ENCODE data around the gene PTGS1. TPM values are rescaled to one million over a fixed set of nuclear protein-coding genes. Genes with fewer than 3 reads are reported as not detected.

Gene PTGS1
- total RNA-seq, 1 experiment from 2014 or later, result 61.2 TPM

DNA sequence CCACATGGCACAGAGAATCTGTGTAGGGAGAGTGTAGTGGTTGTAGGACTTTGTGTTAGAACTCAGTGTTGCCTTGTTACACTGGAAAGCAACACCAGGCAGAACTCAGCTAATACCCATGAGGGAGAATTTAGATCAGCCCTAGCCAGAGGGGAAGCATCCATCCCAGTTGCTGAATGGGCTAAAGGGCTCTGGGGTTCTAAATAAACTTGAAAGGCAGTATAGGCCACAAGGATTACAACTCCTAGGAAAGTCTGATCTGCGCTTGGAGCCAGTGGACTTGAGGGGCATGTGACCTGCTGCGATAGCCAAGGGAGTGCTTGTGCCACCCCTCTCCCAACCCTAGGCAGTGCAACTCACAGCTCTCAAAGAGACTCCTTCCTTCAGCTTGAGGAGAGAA is 26.9 kb downstream of the PTGS1 start:
- TF ChIP-seq TCF7L2 (IDR thresholded peaks at IDR 0.05; ENCODE audit: low read depth, low read length) (no peak), POLR2AphosphoS5 (IDR thresholded peaks at IDR 0.05; ENCODE audit: low read depth, low read length) (no peak), SIN3A (IDR thresholded peaks at IDR 0.05; ENCODE audit: borderline replicate concordance, insufficient read depth, low read depth, low read length) (no peak)
- TF ChIP-seq, protein P1, sequence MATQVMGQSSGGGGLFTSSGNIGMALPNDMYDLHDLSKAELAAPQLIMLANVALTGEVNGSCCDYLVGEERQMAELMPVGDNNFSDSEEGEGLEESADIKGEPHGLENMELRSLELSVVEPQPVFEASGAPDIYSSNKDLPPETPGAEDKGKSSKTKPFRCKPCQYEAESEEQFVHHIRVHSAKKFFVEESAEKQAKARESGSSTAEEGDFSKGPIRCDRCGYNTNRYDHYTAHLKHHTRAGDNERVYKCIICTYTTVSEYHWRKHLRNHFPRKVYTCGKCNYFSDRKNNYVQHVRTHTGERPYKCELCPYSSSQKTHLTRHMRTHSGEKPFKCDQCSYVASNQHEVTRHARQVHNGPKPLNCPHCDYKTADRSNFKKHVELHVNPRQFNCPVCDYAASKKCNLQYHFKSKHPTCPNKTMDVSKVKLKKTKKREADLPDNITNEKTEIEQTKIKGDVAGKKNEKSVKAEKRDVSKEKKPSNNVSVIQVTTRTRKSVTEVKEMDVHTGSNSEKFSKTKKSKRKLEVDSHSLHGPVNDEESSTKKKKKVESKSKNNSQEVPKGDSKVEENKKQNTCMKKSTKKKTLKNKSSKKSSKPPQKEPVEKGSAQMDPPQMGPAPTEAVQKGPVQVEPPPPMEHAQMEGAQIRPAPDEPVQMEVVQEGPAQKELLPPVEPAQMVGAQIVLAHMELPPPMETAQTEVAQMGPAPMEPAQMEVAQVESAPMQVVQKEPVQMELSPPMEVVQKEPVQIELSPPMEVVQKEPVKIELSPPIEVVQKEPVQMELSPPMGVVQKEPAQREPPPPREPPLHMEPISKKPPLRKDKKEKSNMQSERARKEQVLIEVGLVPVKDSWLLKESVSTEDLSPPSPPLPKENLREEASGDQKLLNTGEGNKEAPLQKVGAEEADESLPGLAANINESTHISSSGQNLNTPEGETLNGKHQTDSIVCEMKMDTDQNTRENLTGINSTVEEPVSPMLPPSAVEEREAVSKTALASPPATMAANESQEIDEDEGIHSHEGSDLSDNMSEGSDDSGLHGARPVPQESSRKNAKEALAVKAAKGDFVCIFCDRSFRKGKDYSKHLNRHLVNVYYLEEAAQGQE (IDR thresholded peaks at IDR 0.05; ENCODE audit: insufficient read depth in 1 of 2, low read depth in 2 of 2, low read length in 1 of 2), result no peak
- TF ChIP-seq, protein P2, sequence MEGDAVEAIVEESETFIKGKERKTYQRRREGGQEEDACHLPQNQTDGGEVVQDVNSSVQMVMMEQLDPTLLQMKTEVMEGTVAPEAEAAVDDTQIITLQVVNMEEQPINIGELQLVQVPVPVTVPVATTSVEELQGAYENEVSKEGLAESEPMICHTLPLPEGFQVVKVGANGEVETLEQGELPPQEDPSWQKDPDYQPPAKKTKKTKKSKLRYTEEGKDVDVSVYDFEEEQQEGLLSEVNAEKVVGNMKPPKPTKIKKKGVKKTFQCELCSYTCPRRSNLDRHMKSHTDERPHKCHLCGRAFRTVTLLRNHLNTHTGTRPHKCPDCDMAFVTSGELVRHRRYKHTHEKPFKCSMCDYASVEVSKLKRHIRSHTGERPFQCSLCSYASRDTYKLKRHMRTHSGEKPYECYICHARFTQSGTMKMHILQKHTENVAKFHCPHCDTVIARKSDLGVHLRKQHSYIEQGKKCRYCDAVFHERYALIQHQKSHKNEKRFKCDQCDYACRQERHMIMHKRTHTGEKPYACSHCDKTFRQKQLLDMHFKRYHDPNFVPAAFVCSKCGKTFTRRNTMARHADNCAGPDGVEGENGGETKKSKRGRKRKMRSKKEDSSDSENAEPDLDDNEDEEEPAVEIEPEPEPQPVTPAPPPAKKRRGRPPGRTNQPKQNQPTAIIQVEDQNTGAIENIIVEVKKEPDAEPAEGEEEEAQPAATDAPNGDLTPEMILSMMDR (IDR thresholded peaks at IDR 0.05), result no peak
- DNase-seq (ENCODE audit: low read depth, low spot score), result no peak
- Histone ChIP-seq H3K27me3 (ENCODE audit: control insufficient read depth, insufficient read depth, low read length) (no peaks in the 10 kb centered on the region), H3K36me3 (ENCODE audit: control insufficient read depth, insufficient read depth, low read length) (no peaks in the 10 kb centered on the region), H3K27ac (ENCODE audit: low read length) (no peak overlapping the region), H3K4me1 (ENCODE audit: control insufficient read depth, insufficient read depth, low read length) (no peaks in the 10 kb centered on the region), H3K4me3 (ENCODE audit: low read depth in 2 of 2, low read length in 2 of 2) (no peak overlapping the region), H3K9me3 (ENCODE audit: control insufficient read depth, insufficient read depth, low read depth, low read length) (no peaks in the 10 kb centered on the region)
- ChIA-PET CTCF (no interaction called here), POLR2A (no interaction called here)
- in situ Hi-C loops (cut with HindIII; ENCODE audit: low pct_unique_long_range_greater_than_20kb, low sequenced_read_pairs) (no loop called here), intact Hi-C loops (cut with micrococcal nuclease; ENCODE audit: unreplicated experiment) (no loop called here)
- ATAC-seq, result no peak
- BruUV-seq (replicated peaks), result no TSS peak

DNA sequence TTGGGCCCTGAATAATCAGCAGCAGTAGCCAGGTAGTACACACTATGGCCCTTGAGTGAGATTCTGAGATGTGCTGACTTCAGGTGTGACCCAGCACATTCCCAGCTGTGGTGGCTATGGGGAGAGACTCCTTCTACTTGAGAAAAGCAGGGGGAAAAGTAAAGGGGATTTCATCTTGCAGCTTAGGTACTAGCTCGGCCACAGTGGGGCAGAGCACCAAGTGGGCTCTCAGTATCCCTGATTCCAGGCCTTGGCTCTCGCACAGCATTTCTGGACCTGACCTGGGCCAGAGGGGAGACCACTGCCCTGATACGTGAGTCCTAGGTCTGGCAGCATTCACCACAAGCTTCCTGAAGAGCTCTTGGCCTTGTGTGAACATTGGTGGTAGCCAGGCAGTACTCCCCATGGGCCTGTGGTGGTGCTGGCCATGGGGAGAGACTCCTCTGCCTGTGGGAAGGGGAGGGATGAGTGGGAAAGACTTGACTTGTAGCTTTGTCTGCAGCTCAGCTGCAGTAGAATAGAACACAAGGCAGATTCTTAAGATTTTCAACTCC is 27.6 kb downstream of the PTGS1 start:
- intact Hi-C loops (cut with micrococcal nuclease; ENCODE audit: unreplicated experiment), result no loop called here

More for the DNA sequence above, 27.6 kb downstream of the PTGS1 start:
- CTCF ChIA-PET, result no interaction called here
- Histone ChIP-seq H3K27ac (ENCODE audit: low read length) (no peak overlapping the region), H3K4me3 (ENCODE audit: low read depth in 2 of 2, low read length in 2 of 2) (no peak overlapping the region), H3K9me3 (ENCODE audit: control insufficient read depth, insufficient read depth, low read depth, low read length) (no peaks in the 10 kb centered on the region), H3K4me1 (ENCODE audit: control insufficient read depth, insufficient read depth, low read length) (no peaks in the 10 kb centered on the region), H3K36me3 (ENCODE audit: control insufficient read depth, insufficient read depth, low read length) (no peaks in the 10 kb centered on the region), H3K27me3 (ENCODE audit: control insufficient read depth, insufficient read depth, low read length) (no peaks in the 10 kb centered on the region)
- no TSS peak for BruUV-seq (replicated peaks)
- in situ Hi-C loops (cut with HindIII; ENCODE audit: low pct_unique_long_range_greater_than_20kb, low sequenced_read_pairs), result no loop called here
- ATAC-seq, result no peak
- no peak for DNase-seq (ENCODE audit: low read depth, low spot score)
- no peak for TF ChIP-seq SIN3A (IDR thresholded peaks at IDR 0.05; ENCODE audit: borderline replicate concordance, insufficient read depth, low read depth, low read length)
- TF ChIP-seq, protein P1 (IDR thresholded peaks at IDR 0.05; ENCODE audit: insufficient read depth in 1 of 2, low read depth in 2 of 2, low read length in 1 of 2), result no peak
- TF ChIP-seq TCF7L2 (IDR thresholded peaks at IDR 0.05; ENCODE audit: low read depth, low read length), result no peak
- TF ChIP-seq, protein P2 (IDR thresholded peaks at IDR 0.05), result no peak
- TF ChIP-seq POLR2AphosphoS5 (IDR thresholded peaks at IDR 0.05; ENCODE audit: low read depth, low read length), result no peak
- POLR2A ChIA-PET, result no interaction called here
